Stimulated activated CD4-positive, alpha-beta T cell treated with anti-CD3 and anti-CD28 coated beads, Interleukin-4, amount 100 ng/mL, for 4 hours (primary cell): ENCODE measurements around the gene TAF9.
"Not testable (repeated sequence)": the region's sequence is repeated elsewhere in the genome, so short reads cannot be mapped to it uniquely, and the experiment has no call there.

Source experiments
- DNase-seq, 2 experiments: peaks; one replicate each; pipeline ENCODE4 v3.0.0-alpha.2; 2020

TAF9 gene

GRCh38 chr5:69335341-69335935 lies 33.9 kb downstream of the TAF9 start:
- DNase-seq = no peak

DNA sequence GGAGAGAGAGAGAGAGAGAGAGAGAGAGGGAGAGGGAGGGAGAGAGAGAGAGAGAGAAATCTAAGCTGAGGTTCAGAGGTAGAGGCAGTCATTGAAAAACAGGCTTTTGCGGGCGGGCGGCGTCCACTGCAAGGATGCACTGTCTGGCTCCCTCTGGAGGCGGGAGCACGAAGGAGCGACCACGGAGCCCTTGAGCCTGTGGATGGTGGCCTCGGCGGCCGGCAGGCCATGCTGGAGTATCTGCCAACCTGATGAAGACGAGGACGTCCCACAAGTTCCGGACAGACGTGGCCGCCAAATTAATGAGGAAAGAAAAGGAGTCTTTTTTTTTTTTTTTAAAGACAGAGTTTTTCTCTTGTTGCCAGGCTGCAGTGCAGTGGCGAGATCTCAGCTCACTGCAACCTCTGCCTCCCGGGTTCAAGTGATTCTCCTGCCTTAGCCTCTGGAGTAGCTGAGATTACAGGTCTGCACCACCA lies 34.5 kb downstream of the TAF9 start:
- peak; percentile 67 to 68 for DNase-seq

DNA sequence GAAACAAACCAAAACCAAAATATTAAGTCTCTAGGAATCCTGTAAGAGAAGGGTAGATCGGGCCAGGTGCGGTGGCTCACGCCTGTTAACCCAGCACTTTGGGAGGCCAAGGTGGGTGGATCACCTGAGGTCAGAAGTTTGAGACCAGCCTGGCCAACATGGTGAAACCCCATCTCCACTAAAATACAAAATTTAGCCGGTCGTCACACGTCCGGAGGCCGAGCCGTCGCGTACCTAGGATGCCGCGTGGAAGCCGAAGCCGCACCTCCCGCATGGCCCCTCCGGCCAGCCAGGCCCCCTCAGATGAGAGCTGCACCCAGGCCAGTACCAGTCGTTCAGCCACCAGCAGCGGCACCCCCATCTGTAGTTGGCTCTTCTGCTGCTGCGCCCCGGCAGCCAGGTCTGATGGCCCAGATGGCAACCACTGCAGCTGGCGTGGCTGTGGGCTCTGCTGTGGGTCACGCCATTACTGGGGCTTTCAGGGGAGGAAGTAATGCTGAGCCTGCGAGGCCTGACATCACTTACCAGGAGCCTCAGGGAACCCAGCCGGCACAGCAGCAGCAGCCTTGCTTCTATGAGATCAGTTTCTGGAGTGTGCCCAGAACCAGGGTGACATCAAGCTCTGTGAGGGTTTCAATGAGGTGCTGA lies 35.5 kb downstream of the TAF9 start:
- not testable (repeated sequence) for DNase-seq

DNA sequence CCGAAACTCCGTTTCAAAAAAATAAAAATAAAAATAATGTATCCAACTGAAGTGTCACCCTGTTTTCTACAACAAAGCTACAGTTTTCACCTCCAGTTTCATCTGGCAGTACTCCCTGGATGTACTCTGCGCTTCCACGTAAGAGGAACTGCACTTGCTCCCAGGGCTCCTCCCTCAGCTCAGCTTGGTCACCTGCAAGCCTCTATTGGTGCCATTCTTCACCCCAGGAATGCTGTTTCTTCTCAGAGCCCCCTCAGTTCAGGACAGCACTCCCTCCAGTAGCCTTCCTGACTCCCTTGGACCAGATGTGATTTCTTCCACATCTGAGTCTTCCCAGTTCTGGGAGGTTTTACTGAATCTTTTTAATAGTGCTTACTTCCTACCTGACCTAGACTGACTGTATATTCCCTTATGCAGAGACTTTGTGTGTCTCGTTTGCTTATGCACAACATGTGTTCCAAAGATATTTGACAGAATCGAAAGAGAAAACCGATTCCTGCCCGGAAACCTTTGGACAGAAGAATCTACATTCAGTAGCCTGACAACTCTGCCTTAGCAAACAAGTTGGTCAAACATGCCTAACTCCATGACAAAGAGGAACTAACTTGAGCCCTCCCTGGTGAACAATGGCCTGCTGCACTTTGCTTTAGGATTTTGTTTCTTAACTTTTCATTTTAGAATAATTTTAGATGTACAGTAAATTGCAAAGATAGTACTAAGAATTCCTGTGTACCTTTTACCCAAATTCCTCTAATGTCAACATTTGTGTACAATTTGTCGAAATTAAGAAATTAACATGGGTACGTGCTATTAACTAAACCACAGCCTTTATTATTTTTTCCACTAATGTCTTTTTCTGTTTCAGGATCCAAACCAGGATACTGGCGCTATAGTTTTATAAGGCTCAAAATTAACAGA lies 37.5 kb downstream of the TAF9 start:
- DNase-seq = no peak

GRCh38 chr5:69329905-69330489 lies 39.3 kb downstream of the TAF9 start:
- DNase-seq = no peak

DNA sequence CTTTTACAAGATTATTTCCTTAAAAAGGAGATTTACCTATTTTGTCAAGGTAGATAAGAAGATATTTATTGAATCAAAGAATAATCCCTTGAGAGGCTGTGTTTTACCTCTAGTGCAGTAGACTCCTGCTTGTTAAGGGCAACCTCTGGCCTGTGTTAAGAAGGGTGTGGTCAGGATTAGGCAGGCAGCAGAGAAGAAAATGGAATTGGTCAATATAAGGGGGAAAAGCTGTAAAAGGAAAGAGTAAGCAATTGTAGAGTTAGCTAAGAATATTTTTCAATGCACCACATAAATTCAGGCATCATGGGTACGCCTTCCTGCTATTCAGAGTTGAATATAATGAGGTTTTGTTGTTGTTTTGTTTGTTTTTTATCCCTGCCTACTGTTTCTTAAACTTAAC lies 43.0 kb downstream of the TAF9 start:
- no peak for DNase-seq

- DNase-seq = no peak
These were observed 51.9 kb downstream of the TAF9 start for GRCh38 chr5:69317391-69317790.

GRCh38 chr5:69315972-69316371 lies 53.3 kb downstream of the TAF9 start:
- no peak for DNase-seq
